Ectodermal cell (in vitro differentiated cells): ENCODE results near the gene STK11.

Source experiments
- H3K27ac ChIP-seq: 2 replicates; pipeline ENCODE4 v1.7.0; 2013; ENCODE audit warnings: mild to moderate bottlenecking, low read depth, low read length; ENCODE audit not compliant: insufficient read depth, poor library complexity, severe bottlenecking
- H3K27me3 ChIP-seq: 2 replicates; pipeline ENCODE4 v1.7.0; 2013; ENCODE audit warnings: mild to moderate bottlenecking, low read length; ENCODE audit not compliant: insufficient read depth, control insufficient read depth, poor library complexity, severe bottlenecking
- H3K36me3 ChIP-seq: one replicate; pipeline ENCODE4 v1.7.0; 2013; ENCODE audit warnings: low read length; ENCODE audit not compliant: control insufficient read depth, insufficient read depth
- H3K4me1 ChIP-seq: one replicate; pipeline ENCODE4 v1.7.0; 2013; ENCODE audit warnings: low read length; ENCODE audit not compliant: control insufficient read depth, insufficient read depth
- H3K4me3 ChIP-seq: 2 replicates; pipeline ENCODE4 v1.7.0; 2013; ENCODE audit warnings: low read depth, low read length, control low read depth; ENCODE audit not compliant: insufficient read depth
- H3K9me3 ChIP-seq: 2 replicates; pipeline ENCODE4 v1.7.0; 2013; ENCODE audit warnings: mild to moderate bottlenecking, low read length, moderate library complexity; ENCODE audit not compliant: control insufficient read depth
- WGBS, 2 experiments: methylation state at CpG; one replicate each; pipeline ENCODE4 v1.1.7; 2013; ENCODE audit warnings: missing lambda C conversion rate in 2 of 2; 5-methylcytosine and 5-hydroxymethylcytosine counted together

The STK11 gene

GRCh38 chr19:1271528-1272422, 66.2 kb downstream of the STK11 start:
- Histone ChIP-seq H3K36me3 (peaks cover 31% of the 10 kb centered on the region), H3K4me1 (peaks cover 49% of the 10 kb centered on the region), H3K4me3 (no peak overlapping the region), H3K9me3 (no peaks in the 10 kb centered on the region), H3K27me3 (peaks cover 16% of the 10 kb centered on the region), H3K27ac (no peak overlapping the region)
- 95 to 96% methylated on average over 37 of the region's 37 CpGs for WGBS, 2 experiments

DNA sequence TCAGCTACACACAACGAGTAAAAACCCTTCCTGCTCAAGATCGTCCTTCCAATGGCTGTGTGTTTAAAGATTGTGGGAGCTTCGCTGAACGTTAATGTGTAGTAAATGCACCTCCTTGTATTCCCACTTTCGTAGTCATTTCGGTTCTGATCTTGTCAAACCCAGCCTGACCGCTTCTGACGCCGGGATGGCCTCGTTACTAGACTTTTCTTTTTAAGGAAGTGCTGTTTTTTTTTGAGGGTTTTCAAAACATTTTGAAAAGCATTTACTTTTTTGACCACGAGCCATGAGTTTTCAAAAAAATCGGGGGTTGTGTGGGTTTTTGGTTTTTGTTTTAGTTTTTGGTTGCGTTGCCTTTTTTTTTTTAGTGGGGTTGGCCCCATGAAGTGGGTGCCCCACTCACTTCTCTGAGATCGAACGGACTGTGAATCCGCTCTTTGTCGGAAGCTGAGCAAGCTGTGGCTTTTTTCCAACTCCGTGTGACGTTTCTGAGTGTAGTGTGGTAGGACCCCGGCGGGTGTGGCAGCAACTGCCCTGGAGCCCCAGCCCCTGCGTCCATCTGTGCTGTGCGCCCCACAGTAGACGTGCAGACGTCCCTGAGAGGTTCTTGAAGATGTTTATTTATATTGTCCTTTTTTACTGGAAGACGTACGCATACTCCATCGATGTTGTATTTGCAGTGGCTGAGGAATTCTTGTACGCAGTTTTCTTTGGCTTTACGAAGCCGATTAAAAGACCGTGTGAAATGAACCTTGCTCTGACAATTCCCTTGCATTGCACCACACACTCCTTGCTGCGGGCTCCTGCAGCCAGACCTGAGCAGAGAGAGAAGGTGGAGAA, 67.1 kb downstream of the STK11 start:
- peak overlapping the region; percentile 28 for H3K27ac ChIP-seq
- H3K4me1 ChIP-seq, result peaks cover 44% of the 10 kb centered on the region
- 95 to 97% methylated on average over 33 of the region's 33 CpGs for WGBS, 2 experiments

GRCh38 chr19:1273263-1274041, 67.9 kb downstream of the STK11 start:
- peaks cover under 1% of the 10 kb centered on the region for H3K27me3 ChIP-seq
- H3K27ac ChIP-seq, result peak overlapping the region; percentile 39
- H3K4me3 ChIP-seq, result no peak overlapping the region
- H3K9me3 ChIP-seq, result no peaks in the 10 kb centered on the region
- 94 to 95% methylated on average over 25 of the region's 25 CpGs for WGBS, 2 experiments
- H3K36me3 ChIP-seq, result peaks cover 35% of the 10 kb centered on the region
- peaks cover 35% of the 10 kb centered on the region for H3K4me1 ChIP-seq

More for the DNA sequence above, 67.1 kb downstream of the STK11 start:
- H3K27me3 ChIP-seq, result peaks cover 9% of the 10 kb centered on the region
- H3K4me3 ChIP-seq, result no peak overlapping the region
- no peaks in the 10 kb centered on the region for H3K9me3 ChIP-seq
- H3K36me3 ChIP-seq, result peaks cover 35% of the 10 kb centered on the region

GRCh38 chr19:1274081-1274851, 68.7 kb downstream of the STK11 start:
- WGBS, 2 experiments, result 92 to 93% methylated on average over 46 of the region's 46 CpGs
- Histone ChIP-seq H3K36me3 (peaks cover 35% of the 10 kb centered on the region), H3K4me1 (peaks cover 31% of the 10 kb centered on the region), H3K27me3 (no peaks in the 10 kb centered on the region), H3K9me3 (no peaks in the 10 kb centered on the region), H3K4me3 (peak overlapping the region; percentile 47), H3K27ac (peak overlapping the region; percentile 96)

DNA sequence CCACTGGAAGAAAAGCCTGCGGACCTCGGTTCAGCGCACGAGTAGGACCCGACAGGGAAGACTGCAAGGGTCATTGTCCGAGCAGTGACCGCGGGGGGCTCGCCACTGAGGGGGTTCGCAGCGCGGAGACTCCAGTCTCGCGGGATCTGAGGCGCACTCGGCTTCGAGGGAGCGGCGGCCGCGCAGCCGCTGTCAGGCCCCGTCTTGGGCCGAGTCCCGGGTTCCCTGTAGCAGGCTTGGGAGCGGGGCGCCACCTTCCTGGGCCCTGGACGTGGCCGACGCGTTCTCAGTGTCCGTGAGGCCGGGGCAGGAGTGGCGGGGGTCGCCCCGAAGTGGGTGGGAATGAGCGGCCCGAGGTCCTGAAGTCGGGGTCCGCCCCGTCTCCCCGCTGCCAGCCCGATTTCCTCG, 69.3 kb downstream of the STK11 start:
- no peaks in the 10 kb centered on the region for H3K9me3 ChIP-seq
- peak overlapping the region; percentile 96 for H3K27ac ChIP-seq
- peaks cover 35% of the 10 kb centered on the region for H3K36me3 ChIP-seq
- peaks cover 31% of the 10 kb centered on the region for H3K4me1 ChIP-seq
- no peaks in the 10 kb centered on the region for H3K27me3 ChIP-seq
- H3K4me3 ChIP-seq, result peak overlapping the region; percentile 47
- WGBS, 2 experiments, result 58% methylated on average over 44 of the region's 44 CpGs

- no peaks in the 10 kb centered on the region for H3K27me3 ChIP-seq
- no peaks in the 10 kb centered on the region for H3K9me3 ChIP-seq
- H3K36me3 ChIP-seq, result peaks cover 35% of the 10 kb centered on the region
- peaks cover 27% of the 10 kb centered on the region for H3K4me1 ChIP-seq
- H3K27ac ChIP-seq, result peak within 1 kb of the TSS; percentile 96
- 1% methylated on average over 98 of the region's 98 CpGs for WGBS, 2 experiments
- H3K4me3 ChIP-seq, result peak within 1 kb of the TSS; percentile 47
Measured at GRCh38 chr19:1275260-1275975, 69.8 kb downstream of the STK11 start, which contains the start of gene FAM174C. TSS of gene FAM174C (plus strand) at chr19:1275530. CDS start at chr19:1275550, 20 bp downstream.

- H3K27ac ChIP-seq, result peak overlapping the region; percentile 47
- no peaks in the 10 kb centered on the region for H3K27me3 ChIP-seq
- peaks cover 20% of the 10 kb centered on the region for H3K4me1 ChIP-seq
- 18 to 19% methylated on average over 43 of the region's 43 CpGs for WGBS, 2 experiments
- no peaks in the 10 kb centered on the region for H3K9me3 ChIP-seq
- H3K36me3 ChIP-seq, result peaks cover 35% of the 10 kb centered on the region
- H3K4me3 ChIP-seq, result peak overlapping the region; percentile 47
Measured at GRCh38 chr19:1275976-1276627, 70.5 kb downstream of the STK11 start.

DNA sequence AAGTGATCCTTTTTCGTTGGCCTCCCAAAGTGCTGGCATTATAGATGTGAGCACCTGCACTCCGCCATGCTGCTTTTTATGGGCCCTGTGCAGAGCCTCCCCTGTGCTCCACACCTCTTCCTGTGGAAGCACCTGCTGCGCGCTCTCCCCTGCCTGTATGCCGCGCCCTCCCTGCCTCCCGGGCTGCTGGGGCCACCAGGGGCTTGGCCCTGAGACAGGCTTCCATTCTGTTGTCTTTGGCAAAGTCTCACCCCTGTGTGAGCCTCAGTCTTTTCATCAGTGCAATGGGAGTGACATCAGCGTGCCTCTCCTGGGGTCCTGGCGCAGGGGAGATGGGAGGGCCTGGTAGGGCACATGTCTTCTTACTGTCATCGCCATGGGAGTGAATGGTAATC, 71.0 kb downstream of the STK11 start:
- no peak overlapping the region for H3K27ac ChIP-seq
- WGBS, 2 experiments, result 86 to 87% methylated on average over 10 of the region's 10 CpGs
- no peaks in the 10 kb centered on the region for H3K27me3 ChIP-seq
- peaks cover 19% of the 10 kb centered on the region for H3K4me1 ChIP-seq
- H3K4me3 ChIP-seq, result peak overlapping the region; percentile 47
- H3K36me3 ChIP-seq, result peaks cover 30% of the 10 kb centered on the region
- no peaks in the 10 kb centered on the region for H3K9me3 ChIP-seq
